Hindlimb muscle (tissue), 1 donor: Measurements from ENCODE around the gene EMX1. TPM values are rescaled to one million over a fixed set of nuclear protein-coding genes. Genes with fewer than 3 reads are reported as not detected.
"Not testable (repeated sequence)": the region's sequence is repeated elsewhere in the genome, so short reads cannot be mapped to it uniquely, and the experiment has no call there.

Source experiments
- DNase-seq: peaks from one replicate; pipeline ENCODE4 v3.0.0-alpha.2; 2013
- polyA plus RNA-seq: library from polyadenylated mRNA; unstranded; fragments of 120-200 nt; gene quantifications from one replicate; pipeline ENCODE4 v1.2.1, GENCODE V29; 2013; ENCODE audit not compliant: insufficient read length

EMX1 gene
- polyA plus RNA-seq, 1 donor: not detected

GRCh38 chr2:72900191-72900825, 17.0 kb upstream of the EMX1 start:
- no peak for DNase-seq

- DNase-seq: no peak
These were observed 15.9 kb upstream of the EMX1 start for GRCh38 chr2:72901426-72901825.

- DNase-seq: not testable (repeated sequence)
These were observed 9.9 kb upstream of the EMX1 start for GRCh38 chr2:72907369-72907768.

GRCh38 chr2:72908741-72909140, 8.6 kb upstream of the EMX1 start:
- no peak for DNase-seq

GRCh38 chr2:72911256-72911655, 6.1 kb upstream of the EMX1 start:
- DNase-seq: no peak

- DNase-seq: no peak
These were observed 3.7 kb upstream of the EMX1 start for GRCh38 chr2:72913486-72914205.

- no peak for DNase-seq
These were observed 3.1 kb upstream of the EMX1 start for GRCh38 chr2:72914206-72914559.

- no peak for DNase-seq
These were observed 2.6 kb upstream of the EMX1 start for GRCh38 chr2:72914589-72915319.

GRCh38 chr2:72915320-72915906, 1.9 kb upstream of the EMX1 start:
- DNase-seq: no peak

GRCh38 chr2:72915907-72916742, 1.2 kb upstream of the EMX1 start:
- no peak for DNase-seq

GRCh38 chr2:72916743-72917137, 579 bp upstream of the EMX1 start:
- no peak for DNase-seq

GRCh38 chr2:72917877-72918553, 696 bp downstream of the EMX1 start:
- no peak for DNase-seq

- no peak for DNase-seq
These were observed 2.3 kb downstream of the EMX1 start for GRCh38 chr2:72919414-72920317.

- DNase-seq: peak; percentile 37
These were observed 3.2 kb downstream of the EMX1 start for GRCh38 chr2:72920318-72921087.

GRCh38 chr2:72921088-72921851, 4.0 kb downstream of the EMX1 start:
- DNase-seq: no peak

- no peak for DNase-seq
These were observed 4.5 kb downstream of the EMX1 start for GRCh38 chr2:72921853-72922252.

GRCh38 chr2:72923833-72924352, 6.6 kb downstream of the EMX1 start:
- no peak for DNase-seq

GRCh38 chr2:72924353-72925240, 7.3 kb downstream of the EMX1 start:
- DNase-seq: no peak
